ENCODE data around the gene ZNF653.

The ZNF653 gene

GRCh38 chr19:11528551-11529341 is 23.1 kb upstream of the ZNF653 start, which contains the start of gene ECSIT:
Gene ECSIT, minus strand, starts transcription at chr19:11529134. Its CDS starts 9,964 bp downstream, at chr19:11519170.
- peak; percentile 66 to 98 (median 93) for DNase-seq

- DNase-seq, result no peak
Measured at GRCh38 chr19:11519138-11519537, 13.5 kb upstream of the ZNF653 start.

GRCh38 chr19:11513946-11514345 is 8.3 kb upstream of the ZNF653 start:
- DNase-seq, result no peak

GRCh38 chr19:11510444-11510843 is 4.8 kb upstream of the ZNF653 start:
- DNase-seq, result no peak

- no peak for DNase-seq
Measured at GRCh38 chr19:11507370-11508078, 1.9 kb upstream of the ZNF653 start.

- DNase-seq, result no peak
Measured at GRCh38 chr19:11506967-11507366, 1.3 kb upstream of the ZNF653 start.

GRCh38 chr19:11506101-11506555 is 489 bp upstream of the ZNF653 start:
- DNase-seq, result peak in 6 of 56 donors; percentile 43 to 73 (median 59)

GRCh38 chr19:11505032-11505503 is 571 bp downstream of the ZNF653 start:
- DNase-seq, result peak; percentile 40 to 97 (median 92)

GRCh38 chr19:11504502-11505031 is 1.1 kb downstream of the ZNF653 start:
- DNase-seq, result no peak

GRCh38 chr19:11499890-11500420 is 5.7 kb downstream of the ZNF653 start:
- DNase-seq, result no peak

GRCh38 chr19:11499220-11499726 is 6.4 kb downstream of the ZNF653 start:
- DNase-seq, result no peak

- peak in 27 of 56 donors; percentile 4 to 63 (median 17) for DNase-seq
Measured at GRCh38 chr19:11496391-11497163, 9.1 kb downstream of the ZNF653 start.

GRCh38 chr19:11495885-11496284 is 9.8 kb downstream of the ZNF653 start:
- no peak for DNase-seq

GRCh38 chr19:11495481-11495880 is 10.2 kb downstream of the ZNF653 start:
- DNase-seq, result peak in 7 of 56 donors; percentile 7 to 30 (median 23)

GRCh38 chr19:11494634-11495285 is 10.9 kb downstream of the ZNF653 start:
- peak in 1 of 56 donors; percentile 2 for DNase-seq

- DNase-seq, result no peak
Measured at GRCh38 chr19:11489378-11489777, 16.3 kb downstream of the ZNF653 start.

- DNase-seq, result no peak
Measured at GRCh38 chr19:11486661-11487503, 18.8 kb downstream of the ZNF653 start.

- peak in 3 of 56 donors; percentile 6 to 24 (median 7) for DNase-seq
Measured at GRCh38 chr19:11485245-11485837, 20.3 kb downstream of the ZNF653 start.

Measured in amygdala (tissue), 56 donors.